BLaER1 (cell line): ENCODE data around the gene LY86.

ENCODE experiments used
- H3K27ac ChIP-seq: shearing (Covaris generic); formaldehyde crosslinking; 2 replicates; pipeline ENCODE4 v1.8.1; 2022
- H3K27me3 ChIP-seq: shearing (Covaris generic); formaldehyde crosslinking; 2 replicates; pipeline ENCODE4 v1.8.1; 2022
- H3K36me3 ChIP-seq: shearing (Covaris generic); formaldehyde crosslinking; 2 replicates; pipeline ENCODE4 v1.8.1; 2022
- H3K4me1 ChIP-seq: shearing (Covaris generic); formaldehyde crosslinking; 2 replicates; pipeline ENCODE4 v1.8.1; 2022
- H3K4me2 ChIP-seq: shearing (Covaris generic); formaldehyde crosslinking; 2 replicates; pipeline ENCODE4 v1.8.1; 2022
- H3K4me3 ChIP-seq: shearing (Covaris generic); formaldehyde crosslinking; 2 replicates; pipeline ENCODE4 v1.8.1; 2022
- H3K9ac ChIP-seq: shearing (Covaris generic); formaldehyde crosslinking; 2 replicates; pipeline ENCODE4 v1.8.1; 2022
- H3K9me3 ChIP-seq: shearing (Covaris generic); formaldehyde crosslinking; 2 replicates; pipeline ENCODE4 v1.8.1; 2022
- H4K20me1 ChIP-seq: shearing (Covaris generic); formaldehyde crosslinking; 2 replicates; pipeline ENCODE4 v1.8.1; 2022
- Cebpa-rat ChIP-seq: shearing (Covaris generic); IDR thresholded peaks from 2 replicates; pipeline ENCODE4 v1.8.1; 2022

Gene LY86

GRCh38 chr6:6569811-6570164 lies 18.7 kb upstream of the LY86 start:
- no peak for TF ChIP-seq Cebpa-rat
- H3K4me3 ChIP-seq, result no peak overlapping the region
- H3K9me3 ChIP-seq, result peaks cover 10% of the 10 kb centered on the region
- no peaks in the 10 kb centered on the region for H3K36me3 ChIP-seq
- no peaks in the 10 kb centered on the region for H3K27me3 ChIP-seq
- H3K4me2 ChIP-seq, result no peak overlapping the region
- no peak overlapping the region for H3K9ac ChIP-seq
- no peaks in the 10 kb centered on the region for H3K4me1 ChIP-seq
- no peak overlapping the region for H3K27ac ChIP-seq
- H4K20me1 ChIP-seq, result no peaks in the 10 kb centered on the region

GRCh38 chr6:6570929-6571671 lies 17.4 kb upstream of the LY86 start:
- Histone ChIP-seq H3K27ac (no peak overlapping the region), H3K4me1 (no peaks in the 10 kb centered on the region), H3K27me3 (no peaks in the 10 kb centered on the region), H4K20me1 (no peaks in the 10 kb centered on the region), H3K4me3 (no peak overlapping the region), H3K4me2 (no peak overlapping the region), H3K9ac (no peak overlapping the region), H3K36me3 (no peaks in the 10 kb centered on the region), H3K9me3 (peaks cover 11% of the 10 kb centered on the region)
- no peak for TF ChIP-seq Cebpa-rat

- peaks cover 5% of the 10 kb centered on the region; the same call in 1 of the 2 replicates for H3K4me1 ChIP-seq
- no peaks in the 10 kb centered on the region for H4K20me1 ChIP-seq
- H3K4me2 ChIP-seq, result no peak overlapping the region
- H3K9ac ChIP-seq, result no peak overlapping the region
- no peaks in the 10 kb centered on the region for H3K27me3 ChIP-seq
- H3K9me3 ChIP-seq, result peaks cover 16% of the 10 kb centered on the region
- no peak overlapping the region for H3K27ac ChIP-seq
- H3K4me3 ChIP-seq, result no peak overlapping the region
- TF ChIP-seq Cebpa-rat, result no peak
- no peaks in the 10 kb centered on the region for H3K36me3 ChIP-seq
Observed at GRCh38 chr6:6575143-6575542, 13.4 kb upstream of the LY86 start.

- no peak for TF ChIP-seq Cebpa-rat
- Histone ChIP-seq H3K9me3 (peaks cover 25% of the 10 kb centered on the region), H3K36me3 (no peaks in the 10 kb centered on the region), H3K4me3 (no peak overlapping the region), H3K9ac (no peak overlapping the region), H3K27ac (no peak overlapping the region), H3K4me1 (peaks cover 5% of the 10 kb centered on the region; the same call in 1 of the 2 replicates), H3K4me2 (no peak overlapping the region), H4K20me1 (no peaks in the 10 kb centered on the region), H3K27me3 (no peaks in the 10 kb centered on the region)
Observed at GRCh38 chr6:6577735-6578134, 10.8 kb upstream of the LY86 start.

DNA sequence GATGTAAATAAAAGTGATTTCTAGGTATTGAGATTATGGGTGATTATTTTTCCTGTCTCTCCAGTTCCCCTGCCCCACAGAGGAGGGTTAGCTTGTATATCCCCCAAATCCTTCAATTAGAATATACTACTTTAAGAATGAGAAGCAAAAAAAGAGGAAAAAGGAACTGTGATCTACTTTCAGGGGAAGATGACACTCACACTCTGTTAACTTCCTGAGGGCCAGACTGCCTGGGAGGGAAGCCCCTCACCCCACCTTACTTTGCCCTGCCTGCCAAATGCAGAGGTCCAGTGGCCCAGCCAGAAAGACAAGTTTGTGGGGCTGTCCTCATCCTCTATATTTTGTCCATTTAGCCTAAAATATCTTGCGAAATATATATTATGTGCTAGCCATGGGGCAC lies 9.2 kb upstream of the LY86 start:
- H3K4me3 ChIP-seq, result no peak overlapping the region
- H3K4me1 ChIP-seq, result peaks cover 13% of the 10 kb centered on the region
- no peaks in the 10 kb centered on the region for H4K20me1 ChIP-seq
- no peak overlapping the region for H3K9ac ChIP-seq
- H3K9me3 ChIP-seq, result peaks cover 15% of the 10 kb centered on the region
- no peaks in the 10 kb centered on the region for H3K36me3 ChIP-seq
- no peak for TF ChIP-seq Cebpa-rat
- H3K4me2 ChIP-seq, result no peak overlapping the region
- H3K27ac ChIP-seq, result no peak overlapping the region
- no peaks in the 10 kb centered on the region for H3K27me3 ChIP-seq

- Histone ChIP-seq H3K9me3 (peaks cover 15% of the 10 kb centered on the region), H3K4me2 (no peak overlapping the region), H3K27me3 (no peaks in the 10 kb centered on the region), H4K20me1 (no peaks in the 10 kb centered on the region), H3K4me3 (no peak overlapping the region), H3K36me3 (no peaks in the 10 kb centered on the region), H3K9ac (no peak overlapping the region), H3K4me1 (peaks cover 24% of the 10 kb centered on the region), H3K27ac (no peak overlapping the region)
- no peak for TF ChIP-seq Cebpa-rat
Observed at GRCh38 chr6:6580225-6580856, 8.2 kb upstream of the LY86 start.

- no peaks in the 10 kb centered on the region for H3K36me3 ChIP-seq
- no peaks in the 10 kb centered on the region for H4K20me1 ChIP-seq
- H3K27ac ChIP-seq, result no peak overlapping the region
- no peak overlapping the region for H3K9ac ChIP-seq
- peaks cover 28% of the 10 kb centered on the region for H3K4me1 ChIP-seq
- peaks cover 15% of the 10 kb centered on the region for H3K9me3 ChIP-seq
- H3K4me3 ChIP-seq, result no peak overlapping the region
- no peak for TF ChIP-seq Cebpa-rat
- no peaks in the 10 kb centered on the region for H3K27me3 ChIP-seq
- H3K4me2 ChIP-seq, result no peak overlapping the region
Observed at GRCh38 chr6:6581054-6581453, 7.5 kb upstream of the LY86 start.

- Histone ChIP-seq H3K27me3 (no peaks in the 10 kb centered on the region), H3K4me1 (peaks cover 38% of the 10 kb centered on the region), H3K9me3 (peaks cover 12% of the 10 kb centered on the region), H3K27ac (no peak overlapping the region), H3K36me3 (no peaks in the 10 kb centered on the region), H3K4me3 (no peak overlapping the region), H4K20me1 (no peaks in the 10 kb centered on the region), H3K4me2 (no peak overlapping the region), H3K9ac (no peak overlapping the region)
- no peak for TF ChIP-seq Cebpa-rat
Observed at GRCh38 chr6:6582131-6582530, 6.4 kb upstream of the LY86 start.

DNA sequence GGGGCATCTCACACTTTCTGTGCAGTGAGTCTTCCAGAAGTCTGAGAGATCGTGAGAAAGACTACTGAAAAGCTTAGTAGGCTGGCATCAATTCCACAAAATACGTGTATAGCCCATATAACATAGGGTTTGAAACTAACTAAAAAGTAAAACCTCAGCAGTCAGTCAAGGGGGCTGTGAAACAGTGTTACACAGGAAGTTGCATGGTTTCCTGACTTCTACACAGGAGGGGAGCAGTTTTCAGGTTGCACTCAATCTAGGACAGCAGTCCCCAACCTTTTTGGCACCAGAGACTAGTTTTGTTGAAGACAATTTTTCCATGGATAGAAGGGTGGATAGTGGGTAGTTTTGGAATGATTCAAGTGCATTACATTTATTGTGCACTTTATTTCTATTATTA lies 4.7 kb upstream of the LY86 start:
- Histone ChIP-seq H3K4me3 (no peak overlapping the region), H3K9me3 (peaks cover 12% of the 10 kb centered on the region), H4K20me1 (no peaks in the 10 kb centered on the region), H3K36me3 (no peaks in the 10 kb centered on the region), H3K4me1 (peaks cover 55% of the 10 kb centered on the region), H3K27ac (no peak overlapping the region), H3K27me3 (no peaks in the 10 kb centered on the region), H3K9ac (no peak overlapping the region), H3K4me2 (peak overlapping the region; percentile 68; the same call in 1 of the 2 replicates)
- TF ChIP-seq Cebpa-rat, result no peak

DNA sequence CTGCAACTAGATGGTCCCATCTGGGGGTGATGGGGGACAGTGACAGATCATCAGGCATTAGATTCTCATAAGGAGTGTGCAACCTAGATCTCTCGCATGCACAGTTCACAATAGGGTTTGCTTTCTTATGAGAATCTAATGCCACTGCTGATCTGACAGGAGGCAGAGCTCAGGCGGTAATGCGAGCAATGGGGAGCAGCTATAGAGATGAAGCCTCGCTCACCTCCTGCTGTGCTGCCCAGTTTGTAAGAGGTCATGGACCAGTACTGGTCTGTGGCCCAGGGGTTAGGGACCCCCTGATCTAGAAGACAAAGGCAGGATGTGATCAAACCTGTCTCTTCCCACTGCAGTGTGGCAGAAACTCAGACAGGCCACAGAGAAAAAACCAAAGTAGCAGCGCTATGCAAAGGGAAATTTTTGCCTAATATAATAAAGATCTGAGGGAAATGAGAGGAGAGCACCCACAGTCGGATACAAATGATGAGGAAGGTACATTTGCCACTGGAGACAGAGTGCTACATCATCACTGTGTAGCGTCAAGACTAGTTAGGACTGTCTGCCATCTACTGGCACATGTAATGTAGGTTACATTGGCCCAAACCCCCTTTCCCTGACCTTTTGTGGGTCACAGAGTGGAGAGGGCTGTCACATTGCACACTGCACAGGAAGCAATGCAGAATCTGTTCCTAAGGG lies 4.1 kb upstream of the LY86 start:
- Histone ChIP-seq H3K4me2 (peak overlapping the region; percentile 68), H4K20me1 (no peaks in the 10 kb centered on the region), H3K4me3 (no peak overlapping the region), H3K9me3 (peaks cover 12% of the 10 kb centered on the region), H3K4me1 (peaks cover 58% of the 10 kb centered on the region), H3K36me3 (no peaks in the 10 kb centered on the region), H3K9ac (no peak overlapping the region), H3K27ac (0 out of 2 replicates have a peak overlapping the region, but pooled peaks have one; percentile 14), H3K27me3 (no peaks in the 10 kb centered on the region)
- no peak for TF ChIP-seq Cebpa-rat
